Stimulated activated CD4-positive, alpha-beta T cell treated with anti-CD3 and anti-CD28 coated beads, TNF-alpha, amount 100 ng/mL, for 48 hours (primary cell): ENCODE measurements around the gene ADNP2.
A peak's percentile ranks its signal among the peaks of the same experiment; 100 is the strongest.

Experiments
- DNase-seq, 3 donors: peaks; one replicate each; pipeline ENCODE4 v3.0.0-alpha.2; 2020; ENCODE audit warnings: low read depth in 3 of 3

ADNP2 gene

DNA sequence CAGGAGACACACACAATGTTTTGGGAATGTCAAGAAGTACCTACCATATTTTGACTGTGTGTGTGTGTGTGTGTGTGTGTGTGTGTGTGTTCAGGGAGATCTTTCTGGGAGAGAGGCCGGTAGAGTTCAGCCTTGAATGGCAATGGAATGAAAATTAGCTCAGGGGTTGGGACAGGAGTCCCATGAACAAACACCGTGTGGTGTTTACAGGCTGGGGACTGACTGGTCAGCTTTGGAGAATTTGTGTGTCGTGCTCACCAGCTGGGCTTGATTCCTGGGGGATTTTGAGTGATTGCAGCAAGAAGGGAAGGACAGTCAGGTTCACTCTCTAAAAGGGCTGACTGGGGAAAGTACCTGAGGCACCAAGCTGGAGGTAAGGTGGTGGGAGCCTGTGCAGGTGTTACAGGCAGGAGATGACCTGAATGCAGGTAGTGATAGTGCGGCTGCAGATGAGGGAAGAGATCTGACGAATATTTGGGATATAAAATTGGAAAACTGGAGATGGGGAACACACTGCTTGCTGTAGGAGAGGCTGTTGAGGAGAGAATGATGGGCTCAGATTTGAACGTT, 2.5 kb upstream of the ADNP2 start:
- no peak for DNase-seq

DNA sequence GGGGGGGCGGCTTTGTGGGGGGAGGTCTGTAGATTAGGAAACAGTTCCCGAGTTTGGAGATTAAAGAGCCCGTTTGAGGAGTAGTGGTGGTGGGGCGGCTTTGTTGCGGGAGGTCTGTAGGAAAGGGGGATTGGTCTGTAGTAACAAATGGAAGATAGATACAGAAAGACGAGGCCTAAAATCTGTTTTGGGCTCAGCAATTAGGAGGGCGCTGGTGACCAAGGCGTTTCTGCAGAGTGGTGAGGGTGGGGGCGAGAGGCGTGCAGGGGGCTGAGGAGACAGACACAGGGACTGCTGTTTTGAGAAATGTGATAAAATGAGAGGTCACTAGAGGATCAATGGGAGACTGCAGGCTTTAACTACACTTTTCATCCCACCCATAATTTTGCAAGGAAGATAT, 1.6 kb upstream of the ADNP2 start:
- no peak for DNase-seq

DNA sequence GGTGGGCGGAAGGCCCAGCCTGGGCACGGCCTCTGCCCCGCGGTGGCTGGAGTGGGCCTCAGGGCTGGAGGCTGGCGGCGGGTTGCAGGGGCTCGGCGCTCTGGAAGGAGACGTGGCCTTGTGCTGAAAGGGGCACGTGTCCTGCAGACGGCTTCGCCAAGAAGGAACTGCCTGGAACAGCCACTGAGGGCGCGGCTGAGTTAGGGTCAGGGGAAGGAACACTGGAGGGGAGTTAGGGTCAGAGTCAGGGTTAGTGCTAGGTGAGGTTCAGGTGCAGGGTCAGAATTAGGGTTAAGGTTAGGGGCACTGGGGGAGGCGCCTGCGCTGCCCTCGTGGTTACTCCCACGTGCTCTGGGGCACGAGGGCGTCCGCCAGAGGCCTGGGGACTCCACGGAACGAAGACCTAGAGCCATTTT, 933 bp upstream of the ADNP2 start:
- DNase-seq, result no peak

DNA sequence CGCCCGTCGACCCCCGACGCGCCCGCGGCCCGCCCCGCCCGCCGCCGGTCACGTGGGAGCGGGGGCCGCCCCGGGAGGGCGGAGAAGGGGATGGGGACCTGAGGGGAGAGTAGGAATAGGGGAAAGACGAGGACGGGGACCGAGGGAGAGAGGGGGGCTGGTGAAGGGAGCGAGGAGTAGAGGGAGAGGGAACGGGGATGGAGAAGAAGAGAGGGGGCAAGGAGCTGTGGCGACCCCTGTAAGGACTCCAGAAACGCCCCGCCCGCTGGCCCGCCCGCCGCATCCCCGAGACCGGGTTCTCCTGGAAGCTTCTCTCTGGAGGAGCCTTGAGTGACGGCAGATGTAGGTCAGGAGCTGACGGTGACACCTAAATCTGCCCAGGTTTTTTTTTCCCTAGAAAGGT, 615 bp downstream of the ADNP2 start:
- peak in 1 of 3 donors; percentile 22 for DNase-seq

DNA sequence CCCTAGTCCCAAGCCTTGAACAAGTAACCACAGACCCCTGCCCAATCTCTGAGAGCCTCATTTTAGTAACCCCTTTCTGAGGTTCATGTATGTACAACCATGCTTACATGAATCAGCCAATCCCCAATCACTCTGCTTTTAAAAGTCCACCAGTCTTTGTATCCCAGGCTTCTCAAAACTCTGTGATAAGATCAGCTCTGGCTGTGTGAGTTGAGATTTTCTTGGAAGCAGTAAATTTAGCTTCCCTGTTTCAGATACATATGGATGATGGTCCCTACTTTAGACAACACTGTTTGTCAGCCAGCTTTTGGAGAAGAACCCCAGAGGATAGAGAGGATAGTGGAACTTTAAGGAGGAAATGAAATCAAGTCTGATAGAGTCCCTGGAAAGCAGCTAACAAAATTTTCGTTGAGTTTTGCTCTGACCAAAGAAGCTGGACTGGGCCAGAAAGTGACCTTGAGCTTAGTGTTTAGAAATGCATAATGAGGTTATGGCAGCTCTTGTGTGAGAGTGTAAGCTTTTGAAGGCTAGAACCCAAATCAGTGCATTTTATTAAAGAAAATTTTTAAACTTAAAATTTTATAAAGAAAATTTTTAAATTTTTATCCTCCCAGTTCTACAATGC, 3.7 kb downstream of the ADNP2 start:
- no peak for DNase-seq

DNA sequence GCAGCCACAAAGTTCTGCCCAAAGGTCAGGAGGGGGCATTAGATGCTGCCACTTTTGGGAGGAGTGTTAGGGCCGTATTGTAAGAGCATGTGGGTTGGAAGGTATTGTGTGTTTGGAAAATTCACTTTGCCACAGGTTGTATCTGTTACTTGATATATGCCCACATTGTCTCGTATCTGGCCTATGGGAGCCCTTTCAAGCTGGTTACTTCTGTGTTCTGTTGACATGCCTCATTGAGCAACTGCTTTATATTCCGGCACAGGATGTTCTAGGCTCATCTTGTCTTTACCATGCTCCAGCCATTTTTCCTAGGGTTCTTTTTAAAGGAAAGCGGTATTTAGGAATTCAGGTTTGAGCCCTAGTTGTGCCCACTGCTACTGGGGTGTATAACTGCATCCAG, 6.0 kb downstream of the ADNP2 start:
- no peak for DNase-seq

DNA sequence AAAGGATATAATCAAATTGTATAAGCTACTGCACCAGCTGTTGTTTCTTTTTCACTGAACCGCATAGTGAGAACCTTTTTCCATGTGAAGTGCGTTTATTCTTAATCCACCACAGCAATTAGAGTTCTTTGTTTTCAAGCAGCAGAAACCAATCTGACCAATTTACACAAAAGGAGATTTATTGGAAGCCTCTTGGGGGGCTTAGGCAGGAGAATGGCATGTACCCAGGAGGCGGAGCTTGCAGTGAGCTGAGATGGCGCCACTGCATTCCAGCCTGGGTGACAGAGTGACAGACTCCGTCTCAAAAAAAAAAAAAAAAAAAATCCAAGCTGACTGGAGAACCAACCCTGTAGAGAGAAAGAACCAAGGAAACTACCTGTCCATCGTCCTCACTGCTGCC, 10.0 kb downstream of the ADNP2 start:
- no peak for DNase-seq

DNA sequence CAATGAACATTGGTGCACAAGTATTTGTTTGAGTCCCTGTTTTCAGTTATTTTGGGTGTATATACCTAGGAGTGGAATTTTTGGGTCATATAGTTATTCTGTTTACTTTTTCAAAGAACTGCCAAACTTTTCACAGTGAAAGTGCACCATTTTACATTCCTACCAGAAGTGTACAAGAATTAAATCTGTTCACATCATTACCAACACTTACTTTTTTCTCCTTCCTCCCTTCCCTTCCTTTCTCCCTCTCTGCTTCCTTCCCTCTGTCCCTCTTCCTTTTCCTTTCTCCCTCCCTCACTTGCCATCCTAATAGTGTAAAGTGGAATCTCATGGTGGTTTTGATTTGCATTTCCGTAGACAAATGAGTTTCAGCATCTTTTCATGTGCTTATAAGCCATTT, 11.9 kb downstream of the ADNP2 start:
- DNase-seq, result no peak

DNA sequence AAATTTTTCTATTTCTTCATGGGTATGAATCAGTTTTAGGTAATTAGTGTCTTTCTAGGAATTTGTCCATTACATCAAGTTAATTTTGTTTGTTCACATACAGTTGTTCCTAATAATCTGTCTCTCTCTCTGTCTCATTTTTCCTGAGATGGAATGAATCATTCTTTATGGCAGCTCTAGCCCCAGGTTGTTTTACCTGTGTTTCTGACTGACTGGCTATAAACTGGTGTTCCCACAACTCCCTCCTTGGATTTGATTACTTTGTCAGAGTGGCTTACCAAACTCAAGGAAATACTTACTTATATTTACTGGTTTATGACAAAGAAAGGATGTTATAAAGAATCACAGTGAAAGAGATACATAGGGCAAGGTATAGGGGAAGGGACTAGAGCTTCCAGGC, 15.1 kb downstream of the ADNP2 start:
- no peak for DNase-seq

DNA sequence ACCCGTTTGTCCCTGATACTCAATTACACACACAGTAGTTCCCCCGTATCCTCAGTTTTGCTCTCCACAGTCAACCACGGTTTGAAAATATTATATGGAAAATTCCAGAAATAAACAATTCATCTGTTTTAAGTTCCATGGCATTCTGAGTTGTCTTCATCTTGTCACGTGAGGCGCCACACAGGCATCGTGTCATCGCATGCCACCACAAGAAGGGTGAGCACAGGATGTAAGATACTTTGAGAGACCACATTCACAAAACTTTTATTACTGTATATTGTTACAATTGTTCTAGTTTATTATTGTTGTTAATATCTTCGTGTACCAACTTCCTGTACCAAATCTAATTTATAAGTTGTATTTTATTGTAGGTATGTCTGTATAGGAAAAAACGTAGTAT, 17.7 kb downstream of the ADNP2 start:
- no peak for DNase-seq

DNA sequence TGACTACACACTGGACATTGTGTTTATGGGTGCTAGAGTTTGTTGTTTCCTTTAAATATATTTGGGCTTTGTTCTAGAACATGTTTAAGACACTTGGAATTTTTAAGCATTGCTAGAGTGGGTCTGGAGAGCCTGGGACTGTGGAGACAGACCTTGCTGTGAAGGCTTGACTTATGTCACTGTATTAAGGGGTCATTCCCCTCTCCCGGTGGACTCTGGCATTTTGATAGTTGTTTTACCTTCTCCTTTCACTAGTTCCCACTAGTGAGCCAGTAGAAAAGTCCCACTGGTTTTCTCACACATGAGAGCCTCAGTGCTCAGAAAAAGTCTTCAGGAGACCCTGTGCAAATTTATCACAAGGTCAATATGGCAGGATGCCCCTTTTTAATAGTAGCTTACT, 18.6 kb downstream of the ADNP2 start:
- DNase-seq, result no peak

DNA sequence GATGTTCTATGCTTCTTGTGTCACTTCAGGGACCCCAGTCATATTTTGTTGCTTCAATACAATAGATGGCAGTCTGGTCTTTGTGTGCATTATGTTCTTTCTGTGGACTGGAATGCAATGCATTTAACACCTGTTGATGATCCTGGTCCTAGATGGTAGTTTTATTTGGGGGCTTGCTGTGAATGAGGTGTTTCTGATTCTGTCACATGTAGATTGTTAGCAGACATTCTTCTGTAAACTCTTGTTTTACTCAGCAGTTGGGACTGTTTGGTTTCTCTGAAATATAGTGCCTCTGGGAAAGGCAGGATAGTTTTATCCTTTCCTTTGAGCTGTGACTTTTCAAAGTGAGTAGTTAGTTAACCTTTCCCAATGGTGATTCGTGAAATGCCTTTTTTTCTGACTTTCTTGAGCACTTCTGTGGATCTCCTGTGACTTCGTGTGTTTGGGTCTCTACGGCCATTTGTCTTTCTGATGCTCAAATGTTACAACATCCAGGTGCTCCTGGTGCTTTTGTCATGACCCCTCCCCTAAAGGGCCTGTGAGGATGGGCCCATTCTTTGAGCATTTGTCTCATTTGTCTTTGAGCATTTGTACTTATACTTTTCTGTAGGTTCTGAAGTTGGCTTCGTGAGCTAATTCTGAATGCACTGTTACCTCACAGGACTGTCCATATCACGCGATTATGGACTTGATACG, 20.8 kb downstream of the ADNP2 start:
- no peak for DNase-seq

DNA sequence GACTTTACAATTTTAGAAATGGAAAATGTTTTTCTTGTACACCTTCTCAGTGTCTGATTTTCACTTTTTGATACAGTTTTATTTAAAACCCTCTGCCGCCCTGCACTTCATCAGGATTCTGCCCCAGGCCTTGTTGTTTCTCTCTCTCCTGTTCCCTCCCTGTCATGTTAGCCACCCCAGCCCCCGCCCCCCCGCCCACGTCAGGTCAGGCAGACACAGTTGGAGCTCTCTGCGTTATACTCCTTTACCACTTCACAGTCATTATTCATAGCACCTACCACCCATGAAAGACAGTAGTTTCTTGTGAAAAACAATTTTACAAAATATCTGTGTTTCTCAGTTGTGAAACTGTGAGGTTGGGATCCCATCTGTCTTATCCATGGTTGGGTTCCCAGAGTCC, 21.5 kb downstream of the ADNP2 start:
- no peak for DNase-seq

DNA sequence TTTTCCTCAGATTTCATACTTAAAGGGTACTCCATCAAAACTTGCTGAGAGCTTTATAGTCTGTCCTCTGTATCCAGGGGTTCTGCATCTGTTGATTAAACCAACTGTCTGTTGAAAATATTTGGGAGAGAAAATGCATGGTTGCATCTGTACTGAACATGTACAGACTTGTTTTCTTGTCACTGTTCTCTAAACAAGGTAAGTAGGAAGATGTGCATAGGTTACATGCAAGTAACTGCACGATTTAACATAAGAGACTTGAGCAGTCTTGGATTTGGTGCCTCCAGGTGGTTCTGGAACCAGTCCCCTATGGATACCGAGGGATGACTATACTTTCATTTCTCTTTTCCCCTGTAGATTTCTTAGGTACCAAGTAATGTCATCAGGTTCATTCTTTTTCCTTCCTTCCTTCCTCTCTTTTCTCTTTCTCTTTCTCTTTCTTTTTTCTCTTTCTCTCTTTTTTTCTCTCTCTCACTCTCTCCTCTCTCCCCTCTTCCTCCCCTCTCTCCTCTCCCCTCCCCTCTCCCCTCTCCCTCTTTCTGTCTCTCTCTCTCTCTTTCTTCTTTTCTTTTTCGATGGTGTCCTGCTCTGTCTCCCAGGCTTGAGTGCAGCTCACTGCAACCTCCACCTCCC, 23.2 kb downstream of the ADNP2 start:
- no peak for DNase-seq

DNA sequence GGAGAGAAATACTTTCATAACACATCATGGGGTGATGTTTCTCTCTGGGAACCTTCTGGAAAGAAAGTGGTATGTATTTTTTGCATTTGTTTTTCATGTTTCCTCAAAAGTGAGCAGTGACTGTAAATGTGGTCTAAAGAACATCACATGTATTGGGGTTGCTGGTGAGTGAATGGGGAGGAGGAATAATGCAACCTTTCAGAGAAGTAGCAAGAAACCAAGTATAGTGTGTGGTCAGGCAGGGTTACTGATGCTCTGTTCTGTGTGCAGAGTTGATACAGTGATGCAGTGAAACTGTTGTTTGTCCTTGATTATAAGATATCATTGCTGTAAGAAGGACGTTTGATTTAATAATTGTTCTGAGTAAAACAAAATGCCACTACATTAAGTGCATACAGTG, 24.1 kb downstream of the ADNP2 start:
- DNase-seq, result no peak

DNA sequence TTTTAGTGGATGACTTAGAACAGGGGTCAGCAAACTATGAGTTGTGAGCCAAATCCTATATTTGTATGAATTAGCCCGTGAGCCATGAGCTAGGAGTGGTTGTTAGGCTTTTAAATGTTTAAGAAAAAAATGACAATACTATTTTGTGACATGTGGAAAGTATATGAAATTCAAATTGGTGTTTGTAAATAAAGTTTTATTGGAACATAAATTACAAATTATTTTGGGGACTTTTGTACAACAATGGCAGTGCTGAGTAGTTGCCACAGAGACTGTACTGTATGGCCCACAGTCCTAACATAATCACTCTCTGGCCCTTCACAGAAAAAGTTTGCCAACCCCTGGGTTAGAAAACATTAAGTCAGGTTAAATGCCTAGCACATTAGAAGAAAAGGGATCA, 26.1 kb downstream of the ADNP2 start:
- no peak for DNase-seq

DNA sequence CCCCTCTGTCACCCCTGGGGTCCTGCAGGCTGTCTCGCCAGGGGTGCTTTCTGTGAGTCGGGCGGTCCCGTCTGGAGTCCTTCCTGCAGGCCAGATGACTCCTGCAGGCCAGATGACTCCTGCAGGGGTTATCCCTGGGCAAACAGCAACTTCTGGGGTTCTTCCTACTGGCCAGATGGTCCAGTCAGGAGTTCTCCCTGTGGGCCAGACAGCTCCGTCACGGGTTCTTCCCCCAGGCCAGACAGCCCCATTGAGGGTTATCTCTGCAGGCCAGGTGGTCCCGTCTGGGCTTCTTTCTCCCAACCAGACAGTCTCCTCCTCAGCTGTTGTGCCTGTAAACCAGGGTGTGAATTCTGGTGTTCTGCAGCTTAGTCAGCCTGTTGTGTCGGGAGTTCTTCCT, 27.6 kb downstream of the ADNP2 start:
- DNase-seq, result no peak

DNA sequence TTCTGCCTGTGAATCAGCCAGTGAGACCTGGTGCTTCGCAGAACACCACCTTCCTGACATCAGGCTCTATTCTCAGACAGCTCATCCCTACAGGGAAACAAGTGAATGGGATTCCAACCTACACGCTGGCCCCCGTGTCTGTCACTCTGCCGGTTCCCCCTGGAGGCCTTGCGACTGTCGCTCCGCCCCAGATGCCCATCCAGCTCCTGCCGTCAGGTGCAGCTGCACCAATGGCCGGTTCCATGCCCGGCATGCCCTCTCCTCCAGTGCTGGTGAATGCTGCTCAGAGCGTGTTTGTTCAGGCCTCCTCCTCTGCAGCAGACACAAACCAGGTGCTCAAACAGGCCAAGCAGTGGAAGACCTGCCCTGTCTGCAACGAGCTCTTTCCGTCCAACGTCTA, 28.1 kb downstream of the ADNP2 start:
- DNase-seq, result no peak

DNA sequence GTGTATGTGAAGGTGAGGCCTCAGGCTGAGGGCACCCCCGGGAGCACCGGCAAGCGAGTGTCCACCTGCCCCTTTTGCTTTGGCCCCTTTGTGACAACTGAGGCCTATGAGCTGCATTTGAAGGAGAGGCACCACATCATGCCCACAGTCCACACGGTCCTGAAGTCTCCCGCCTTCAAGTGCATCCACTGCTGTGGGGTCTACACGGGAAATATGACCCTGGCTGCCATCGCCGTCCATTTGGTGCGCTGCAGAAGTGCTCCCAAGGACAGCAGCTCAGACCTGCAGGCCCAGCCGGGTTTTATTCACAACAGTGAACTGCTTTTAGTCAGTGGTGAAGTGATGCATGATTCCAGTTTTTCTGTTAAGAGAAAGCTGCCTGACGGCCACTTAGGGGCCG, 28.9 kb downstream of the ADNP2 start:
- DNase-seq, result no peak

DNA sequence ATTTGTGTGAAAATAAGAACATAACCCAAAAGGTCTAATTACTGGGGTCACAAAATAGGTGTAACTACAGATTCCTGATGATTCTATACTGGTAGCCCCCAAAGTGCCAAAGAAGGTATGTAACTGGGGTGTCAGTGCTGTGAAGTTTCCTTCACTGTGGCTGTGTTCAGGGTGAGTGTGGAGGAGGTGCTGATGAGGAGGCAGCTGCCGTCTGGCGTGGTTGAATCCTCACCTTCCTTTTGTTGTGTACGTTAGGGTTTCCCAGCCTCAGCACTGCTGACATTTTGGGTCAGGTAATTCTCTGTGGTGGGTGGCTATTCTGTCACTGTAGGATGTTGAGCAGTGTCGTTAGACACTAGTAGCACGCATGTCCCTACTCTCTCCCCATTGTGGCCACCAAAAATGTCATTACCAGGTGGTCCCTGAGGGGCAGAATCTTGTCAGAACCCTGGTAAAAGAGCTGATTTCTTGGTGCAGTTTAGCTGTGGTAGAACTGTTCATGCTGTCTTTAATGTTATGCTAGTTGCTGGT, 31.5 kb downstream of the ADNP2 start:
- no peak for DNase-seq

DNA sequence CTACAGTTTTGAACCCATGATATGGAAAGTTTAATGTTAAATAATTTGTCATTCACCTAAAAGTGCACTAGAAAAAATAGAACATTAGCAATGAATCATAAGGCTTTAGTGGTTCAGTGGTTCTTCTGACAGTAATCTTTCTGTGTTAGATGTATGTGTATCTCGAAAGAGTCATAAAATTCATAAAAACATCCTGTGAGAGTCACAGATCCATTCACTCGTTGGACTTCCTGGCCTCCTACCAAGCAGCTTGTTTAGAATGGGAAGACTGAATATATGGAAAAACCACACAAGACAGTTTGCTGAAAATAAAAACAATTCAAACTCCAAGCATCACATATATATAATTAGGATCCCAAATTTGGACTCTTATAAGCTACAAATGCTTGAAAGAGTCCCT, 34.8 kb downstream of the ADNP2 start:
- DNase-seq, result no peak

DNA sequence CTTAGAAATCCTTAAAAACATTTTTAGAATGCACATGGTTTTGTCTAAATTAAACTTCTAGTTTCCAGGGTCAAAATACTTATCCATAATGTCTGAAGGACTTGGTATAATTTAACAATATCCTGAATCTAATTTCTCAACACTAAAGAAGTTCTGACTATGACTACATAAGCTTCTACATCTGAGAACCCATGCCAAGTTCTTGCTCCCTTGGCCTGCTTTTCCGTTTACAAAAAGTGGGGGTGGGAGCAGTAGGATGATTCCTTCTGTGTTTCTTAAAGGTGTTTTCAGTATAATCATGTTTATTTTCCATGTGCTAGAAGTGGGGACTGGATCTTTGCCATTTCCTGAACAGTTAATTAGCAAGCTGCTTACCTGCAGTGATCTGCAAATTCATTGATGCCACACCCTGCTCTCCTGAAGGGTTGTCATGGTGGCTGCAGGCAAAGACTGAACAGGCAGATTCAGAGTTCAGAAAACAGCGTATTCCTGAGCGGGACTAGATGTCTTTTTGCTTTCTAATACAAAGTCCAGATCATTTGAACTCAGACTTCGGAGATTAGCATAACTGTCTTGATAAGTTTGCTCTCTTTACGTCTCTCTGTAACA, 36.2 kb downstream of the ADNP2 start:
- DNase-seq, result no peak

DNA sequence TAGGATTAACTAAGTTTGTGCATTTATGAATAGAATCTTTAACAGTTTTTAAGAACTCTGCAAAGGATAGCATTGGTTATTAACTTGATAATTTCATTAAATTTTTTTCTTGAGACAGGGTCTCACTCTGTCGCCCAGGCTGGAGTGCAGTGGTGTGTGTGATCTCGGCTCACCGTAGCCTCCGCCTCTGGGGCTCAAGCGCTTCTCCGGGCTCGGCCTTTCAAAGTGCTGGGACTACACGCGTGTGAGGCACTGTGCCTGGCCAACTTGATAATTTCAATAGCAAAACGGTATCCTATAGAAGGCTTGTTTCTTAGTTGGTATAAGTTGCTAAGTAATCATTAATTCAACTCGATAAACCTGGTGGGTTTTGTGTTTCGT, 38.0 kb downstream of the ADNP2 start:
- no peak for DNase-seq
